Glomerular endothelial cell (primary cell): ENCODE measurements around the gene MOB2. TPM values are rescaled to one million over a fixed set of nuclear protein-coding genes. Genes with fewer than 3 reads are reported as not detected.
"Not testable (repeated sequence)": the region's sequence is repeated elsewhere in the genome, so short reads cannot be mapped to it uniquely, and the experiment has no call there.

Experiments
- DNase-seq: peaks from one replicate; pipeline ENCODE4 v3.0.0-alpha.2; 2011; ENCODE audit warnings: low read depth, low spot score; ENCODE audit errors: extremely low read depth
- total RNA-seq: library from RNA; depleted of rRNA; stranded (reverse); fragments of >200 nt; gene quantifications from 2 replicates; pipeline ENCODE4 v1.2.3, GENCODE V29; 2015

The MOB2 gene
- total RNA-seq, 1 donor from 2014 or later: 34.6 TPM

DNA sequence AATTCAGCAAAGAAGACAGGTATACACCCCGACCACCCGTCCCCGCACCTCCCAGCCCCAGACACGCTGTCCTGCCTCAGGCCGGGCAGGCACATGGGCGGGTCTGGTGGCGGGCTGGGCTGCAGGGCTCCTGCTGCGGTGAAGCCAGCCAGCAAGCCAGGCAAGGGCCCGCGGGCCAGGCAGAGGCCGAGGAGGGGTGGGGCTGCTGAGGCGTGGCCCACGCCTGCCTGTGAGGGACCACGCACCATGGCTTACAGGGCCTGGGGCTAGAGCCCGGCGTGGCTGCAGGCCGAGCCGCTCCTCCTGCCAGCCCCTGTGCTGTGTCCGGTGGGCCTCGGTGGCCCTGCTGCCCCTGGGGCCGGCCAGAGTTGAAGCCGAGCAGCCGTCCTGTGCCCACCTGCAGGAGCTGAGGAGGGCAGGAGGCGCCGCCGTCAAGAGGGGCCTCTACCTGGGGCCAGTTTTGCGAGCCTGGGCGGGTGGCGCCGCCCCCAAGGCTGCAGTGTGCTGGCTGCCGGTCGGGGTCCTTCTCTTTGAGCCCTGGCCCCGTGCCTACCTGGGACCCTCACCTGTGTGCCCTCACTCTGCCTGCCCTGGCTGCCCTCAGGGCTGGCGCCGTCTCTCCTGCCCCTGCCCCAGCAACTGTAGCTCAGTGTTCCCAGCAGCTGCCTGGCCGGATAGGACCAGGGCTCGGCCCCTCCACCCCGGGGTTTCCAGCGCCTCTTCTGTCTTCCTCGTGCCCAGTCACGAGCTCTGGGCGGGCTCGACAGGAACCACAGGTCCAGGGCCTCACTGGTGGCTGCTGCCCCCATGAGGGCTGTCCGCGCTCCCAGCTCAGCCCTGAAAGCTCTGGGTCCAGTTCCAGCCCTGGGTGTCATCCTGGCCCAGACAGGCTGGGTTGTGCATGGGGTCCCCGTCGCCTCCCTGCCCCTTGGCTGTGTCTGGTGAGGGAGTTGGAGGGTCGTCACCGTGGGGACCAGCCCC is 38.4 kb downstream of the MOB2 start:
- no peak for DNase-seq

DNA sequence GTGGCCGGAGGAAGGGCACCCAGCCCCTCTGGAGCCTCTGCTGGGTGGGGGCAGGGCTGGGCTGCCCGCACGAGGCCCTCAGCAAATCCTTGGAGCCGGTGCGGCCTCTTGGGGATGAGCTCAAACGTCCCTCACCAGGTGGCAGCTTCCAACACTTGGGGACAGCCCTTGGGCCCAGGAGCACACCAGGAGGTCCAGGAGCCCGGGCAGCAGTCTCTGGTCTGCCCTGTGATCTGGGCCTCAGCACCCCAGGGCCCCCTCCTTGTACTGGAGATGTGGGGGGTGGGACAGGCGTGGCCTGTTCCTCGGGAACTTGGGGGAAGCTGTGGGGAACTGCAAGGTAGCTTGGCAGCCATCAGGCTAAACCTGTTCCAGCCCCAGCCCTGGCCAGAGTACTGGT is 40.0 kb downstream of the MOB2 start:
- no peak for DNase-seq

DNA sequence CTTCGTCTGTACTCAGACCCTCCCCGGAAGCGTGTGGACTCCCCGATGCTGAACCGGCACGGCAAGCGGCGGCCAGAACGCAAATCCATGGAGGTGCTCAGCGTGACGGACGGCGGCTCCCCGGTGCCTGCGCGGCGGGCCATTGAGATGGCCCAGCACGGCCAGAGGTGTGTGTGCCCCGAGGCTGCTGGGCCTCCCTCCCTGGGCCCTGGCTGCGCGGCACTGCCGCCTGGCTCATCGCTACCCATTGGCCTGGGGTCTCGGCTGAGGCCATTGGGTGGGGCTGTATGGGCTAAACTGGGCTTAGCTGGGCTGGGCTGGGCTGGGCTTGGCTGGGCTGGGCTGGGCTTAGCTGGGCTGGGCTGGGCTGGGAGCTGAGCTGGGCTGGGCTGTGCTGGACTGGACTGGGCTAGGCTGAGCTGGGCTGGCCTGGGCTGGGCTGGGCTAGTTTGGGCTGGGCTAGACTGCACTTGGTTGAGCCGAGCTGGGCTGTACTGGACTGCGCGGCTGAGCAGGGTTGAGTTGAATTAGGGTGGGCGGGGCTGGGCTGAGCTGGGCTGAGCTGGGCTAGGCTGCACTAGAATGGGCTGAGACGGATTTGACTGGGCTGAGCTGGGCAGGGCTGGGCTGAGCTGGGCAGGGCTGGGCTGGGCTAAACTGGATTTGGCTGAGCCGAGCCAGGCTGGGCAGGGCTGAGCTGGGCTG is 40.7 kb downstream of the MOB2 start:
- DNase-seq: no peak

DNA sequence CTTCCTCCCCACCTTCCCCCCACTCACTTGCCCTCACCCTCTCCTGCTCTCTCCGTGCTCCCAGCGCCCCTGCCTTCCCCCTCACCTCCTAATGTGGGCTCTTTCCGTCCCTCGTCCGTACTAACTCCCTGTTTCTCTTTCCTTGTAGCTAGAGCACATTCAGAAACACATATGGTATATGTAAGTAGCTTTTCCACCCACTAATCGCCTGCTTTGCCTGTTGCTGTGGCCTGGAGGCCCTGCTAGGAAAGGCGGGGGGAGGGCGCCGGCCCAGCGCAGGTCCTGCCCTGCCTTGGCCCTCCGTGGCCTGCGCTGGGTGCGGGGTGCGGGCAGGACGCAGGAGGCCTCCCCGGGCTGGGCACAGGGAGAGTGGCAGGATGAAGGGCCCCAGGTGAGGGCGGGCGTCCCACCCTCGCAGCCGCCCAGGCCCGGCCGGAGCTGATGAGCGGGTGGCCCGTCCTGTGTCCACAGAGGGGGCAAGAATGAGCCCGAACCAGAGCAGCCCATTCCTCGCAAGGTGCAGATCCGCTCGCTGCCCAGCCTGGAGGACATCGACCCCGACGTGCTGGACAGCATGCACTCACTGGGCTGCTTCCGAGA is 41.7 kb downstream of the MOB2 start:
- DNase-seq: no peak

DNA sequence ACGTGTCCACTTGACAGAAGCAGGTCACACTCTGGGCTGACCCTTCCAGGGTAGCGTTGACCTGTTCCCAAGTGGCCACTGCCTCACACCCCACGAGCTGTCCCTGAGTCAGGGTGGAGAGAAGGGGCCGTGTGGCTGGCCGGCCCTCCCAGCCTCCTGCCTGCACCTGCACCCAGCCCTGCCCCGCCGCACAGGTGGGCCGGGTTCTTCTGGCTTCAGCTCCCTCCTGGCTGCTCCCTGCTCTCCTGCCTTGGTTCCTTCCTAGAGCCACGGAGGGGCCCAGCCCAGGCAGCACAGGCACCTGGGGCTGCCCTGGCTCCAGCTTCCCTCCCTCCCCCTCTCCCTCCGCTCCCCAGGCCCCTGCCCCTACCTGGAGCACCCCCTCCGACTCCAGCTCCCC is 42.3 kb downstream of the MOB2 start:
- no peak for DNase-seq

DNA sequence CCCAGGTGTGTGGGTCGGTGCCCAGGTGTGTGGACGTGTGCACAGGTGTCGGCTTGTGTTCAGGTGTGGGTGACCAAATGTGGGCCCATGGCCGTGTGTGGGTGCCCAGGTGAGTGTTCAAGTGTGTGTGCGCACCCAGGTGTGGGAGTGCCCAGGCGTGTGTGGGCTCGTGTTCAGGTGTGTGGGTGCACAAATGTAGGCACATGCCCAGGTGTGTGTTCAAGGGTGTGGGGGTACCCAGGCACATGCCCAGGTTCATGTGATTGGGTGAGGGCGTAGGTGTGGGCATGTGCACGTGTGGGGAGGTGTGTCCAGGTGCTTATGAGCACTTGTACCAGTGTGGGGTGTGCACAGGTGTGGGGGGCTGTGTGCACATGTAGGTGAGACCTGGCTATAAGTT is 42.8 kb downstream of the MOB2 start:
- no peak for DNase-seq

DNA sequence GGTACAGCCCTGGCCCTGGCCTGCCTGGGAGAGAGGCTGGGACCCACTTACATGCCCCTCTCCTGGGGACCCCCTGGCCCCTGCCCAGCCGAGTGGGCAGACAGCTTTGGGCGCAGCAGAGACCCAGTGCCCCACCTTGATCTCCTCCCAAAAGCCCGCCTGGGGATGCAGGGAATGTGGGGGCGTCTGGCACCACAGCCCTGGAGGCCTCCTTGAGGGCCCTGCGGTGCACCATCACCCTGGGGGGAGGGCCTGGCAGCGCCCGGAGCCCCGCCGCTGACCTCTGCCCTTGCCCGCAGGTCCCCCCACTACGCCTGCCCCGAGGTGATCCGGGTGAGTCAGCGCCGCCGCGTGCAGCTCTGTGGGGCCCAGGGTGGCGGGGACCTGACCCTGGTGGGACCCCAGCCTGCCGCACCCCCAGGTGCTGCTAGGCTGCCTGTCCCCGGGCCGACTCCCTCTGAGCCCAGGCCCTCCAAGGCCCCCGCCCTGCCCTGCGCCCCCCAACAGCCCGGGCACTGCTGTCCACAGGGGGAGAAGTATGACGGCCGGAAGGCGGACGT is 43.7 kb downstream of the MOB2 start:
- no peak for DNase-seq

DNA sequence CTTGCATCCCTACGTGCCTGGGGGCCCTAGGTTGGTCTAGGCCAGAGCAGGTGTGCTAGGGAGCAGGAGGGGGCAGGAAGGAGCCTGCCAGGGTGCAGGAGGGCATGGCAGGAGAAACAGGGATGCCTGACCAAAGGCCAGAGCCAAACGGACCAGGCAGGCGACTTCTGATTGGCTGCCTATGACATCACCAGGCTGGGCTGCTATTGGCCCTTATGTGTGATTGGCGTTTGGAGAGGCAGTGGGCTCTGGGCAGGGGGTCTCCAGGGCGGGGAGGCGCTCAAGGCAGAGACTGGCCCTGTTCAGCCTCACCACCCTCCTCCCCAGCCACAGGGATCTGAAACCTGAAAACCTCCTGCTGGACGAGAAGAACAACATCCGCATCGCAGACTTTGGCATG is 44.4 kb downstream of the MOB2 start:
- DNase-seq: no peak

DNA sequence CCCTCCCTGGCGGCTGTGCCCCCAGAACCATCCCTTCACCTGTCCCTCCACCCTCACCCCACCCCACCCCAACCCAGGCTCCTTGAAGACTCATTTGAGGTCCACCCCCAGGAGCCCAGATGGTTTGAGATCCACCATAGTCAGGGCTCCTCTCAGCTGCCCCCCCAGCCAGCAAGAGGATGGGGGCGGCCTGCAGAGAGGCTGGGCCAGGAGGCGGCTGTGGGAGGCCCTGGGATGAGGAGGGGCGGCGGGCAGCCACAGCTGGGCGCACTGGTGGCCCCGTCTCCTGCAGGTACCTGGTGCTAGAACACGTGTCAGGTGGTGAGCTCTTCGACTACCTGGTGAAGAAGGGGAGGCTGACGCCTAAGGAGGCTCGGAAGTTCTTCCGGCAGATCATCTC is 46.1 kb downstream of the MOB2 start:
- DNase-seq: no peak

DNA sequence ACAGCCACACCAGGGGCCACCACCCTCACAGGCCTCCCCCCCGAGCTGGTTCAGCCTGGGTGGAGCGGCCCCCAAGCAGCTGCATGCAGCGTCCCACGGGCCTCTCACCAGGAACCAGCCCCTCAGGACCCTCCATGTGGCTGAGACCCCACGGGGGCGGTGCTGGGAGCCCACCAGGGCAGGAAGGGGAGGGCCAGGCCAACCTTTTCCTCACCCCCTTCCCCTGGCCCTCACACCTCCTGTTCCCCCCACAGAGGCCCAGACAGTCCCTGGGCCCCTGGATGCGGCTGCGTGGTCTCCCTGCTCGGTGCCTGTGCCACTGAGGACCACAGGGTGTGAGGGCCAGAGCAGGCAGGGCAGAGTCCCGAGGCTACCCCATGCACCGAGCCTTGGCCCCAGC is 46.5 kb downstream of the MOB2 start:
- no peak for DNase-seq

DNA sequence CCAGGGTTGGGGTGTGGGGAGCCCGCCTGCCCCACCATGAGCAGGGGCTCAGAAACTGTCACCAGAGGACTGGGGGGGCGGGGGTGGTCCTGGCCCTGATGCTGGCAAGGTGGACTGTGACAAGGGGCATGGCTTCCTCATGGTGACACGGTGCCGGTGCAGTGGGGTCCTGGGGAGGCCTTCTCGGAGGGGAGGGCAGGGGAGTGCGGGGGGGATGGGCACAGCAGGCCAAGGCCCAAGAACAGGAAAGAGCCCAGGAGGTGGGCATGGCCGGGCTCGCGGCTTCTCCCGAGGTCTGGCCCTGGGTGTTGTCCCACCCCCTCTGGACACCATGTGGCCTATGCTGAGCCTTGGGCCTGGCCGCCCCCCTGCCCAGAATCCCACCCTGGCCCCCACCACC is 47.2 kb downstream of the MOB2 start:
- DNase-seq: no peak

DNA sequence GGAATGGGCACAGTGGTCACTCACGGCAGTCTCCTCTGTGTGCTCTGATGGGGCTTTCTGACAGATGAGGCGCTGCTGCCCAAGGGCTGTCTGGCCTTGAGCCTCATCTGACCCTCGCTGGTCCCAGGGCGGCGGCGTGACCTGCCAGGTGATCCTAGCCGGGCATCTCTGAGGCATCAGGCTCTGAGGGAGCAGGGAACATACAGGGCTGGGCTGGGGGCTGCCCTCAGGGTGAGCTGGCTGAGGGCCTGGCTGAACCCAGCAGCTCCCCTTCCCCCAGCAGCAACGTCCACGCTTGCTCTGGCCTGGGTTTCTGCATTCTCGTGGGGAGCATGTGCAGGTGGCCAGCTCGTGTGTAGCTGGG is 47.6 kb downstream of the MOB2 start:
- no peak for DNase-seq

DNA sequence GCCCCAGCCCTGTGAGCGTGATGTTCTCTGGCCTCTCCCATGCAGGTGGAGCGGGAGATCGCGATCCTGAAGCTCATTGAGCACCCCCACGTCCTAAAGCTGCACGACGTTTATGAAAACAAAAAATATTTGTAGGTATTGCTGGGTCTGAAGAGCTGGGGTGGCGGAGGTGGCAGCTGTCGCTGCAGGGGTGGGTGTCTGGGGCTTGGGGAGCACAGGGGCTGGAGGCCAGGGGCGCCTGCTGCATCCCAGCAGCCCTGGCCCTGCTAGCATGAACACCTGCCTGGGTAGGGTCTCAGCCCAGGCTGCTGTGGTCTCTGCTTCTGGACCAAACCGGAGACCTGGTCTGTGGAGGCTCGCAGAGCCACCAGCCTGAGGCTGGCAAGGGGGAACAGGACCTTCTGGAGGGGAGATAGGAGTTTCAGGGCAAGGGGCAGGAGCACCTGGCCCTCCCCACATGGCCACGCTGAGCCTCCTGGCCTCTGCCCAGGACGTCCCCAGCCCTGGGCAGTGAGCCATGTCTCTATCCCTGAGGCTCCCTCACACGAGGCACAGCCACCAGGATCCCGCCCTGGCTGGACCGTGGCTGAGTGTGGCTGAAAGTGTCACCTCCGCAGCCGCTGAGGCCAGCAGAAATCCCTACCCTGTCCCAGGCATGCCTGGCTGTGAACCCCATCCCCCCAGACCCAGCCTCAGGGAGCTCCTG is 48.2 kb downstream of the MOB2 start:
- no peak for DNase-seq

DNA sequence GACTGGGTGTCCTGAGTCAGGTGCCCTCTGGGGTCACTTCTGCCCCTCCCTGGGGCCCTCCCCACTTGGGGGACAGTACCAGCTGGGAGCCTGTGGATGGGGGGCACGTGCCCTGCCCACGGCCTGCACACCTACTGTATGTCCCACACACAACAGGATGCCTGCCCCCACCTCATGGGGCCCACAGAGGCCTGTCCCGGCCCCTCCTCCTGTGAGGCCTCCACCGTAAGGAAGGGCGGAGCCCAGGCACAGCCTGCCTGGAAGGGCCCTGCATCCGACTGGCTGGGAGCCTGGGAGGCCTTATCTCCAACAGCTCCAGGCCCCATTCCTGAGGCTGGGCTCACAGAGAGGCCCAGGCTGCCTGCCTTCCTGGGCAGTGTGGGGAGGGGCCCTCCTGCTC is 49.1 kb downstream of the MOB2 start:
- DNase-seq: no peak

DNA sequence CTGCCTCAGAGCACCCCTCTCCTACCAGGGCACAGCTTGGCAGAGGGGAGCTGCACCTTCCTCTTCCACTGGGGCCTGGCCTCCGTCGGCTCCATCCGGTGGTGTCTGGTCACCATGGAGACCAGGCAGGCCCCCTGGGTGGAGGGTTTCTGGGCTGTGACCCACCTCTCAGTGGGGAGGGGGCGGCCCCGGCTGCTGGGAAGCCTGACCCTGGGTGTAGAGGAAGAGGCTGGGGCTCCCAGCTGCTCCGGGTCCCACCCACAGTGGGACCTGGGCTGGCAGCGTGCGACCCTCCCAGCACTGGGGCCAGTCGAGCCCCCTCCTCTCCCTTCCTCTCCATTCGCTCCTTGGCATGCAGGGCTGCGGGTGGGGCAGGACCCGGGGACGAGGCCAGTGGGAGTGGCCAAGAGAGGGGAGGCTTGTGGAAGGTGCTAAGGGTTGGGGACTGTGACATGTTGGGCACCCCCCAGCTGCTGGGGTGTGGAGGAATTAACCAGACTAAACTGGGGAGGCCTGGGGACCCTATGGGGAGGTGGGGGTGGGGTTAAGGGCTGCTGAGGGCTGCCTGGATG is 50.0 kb downstream of the MOB2 start:
- no peak for DNase-seq

DNA sequence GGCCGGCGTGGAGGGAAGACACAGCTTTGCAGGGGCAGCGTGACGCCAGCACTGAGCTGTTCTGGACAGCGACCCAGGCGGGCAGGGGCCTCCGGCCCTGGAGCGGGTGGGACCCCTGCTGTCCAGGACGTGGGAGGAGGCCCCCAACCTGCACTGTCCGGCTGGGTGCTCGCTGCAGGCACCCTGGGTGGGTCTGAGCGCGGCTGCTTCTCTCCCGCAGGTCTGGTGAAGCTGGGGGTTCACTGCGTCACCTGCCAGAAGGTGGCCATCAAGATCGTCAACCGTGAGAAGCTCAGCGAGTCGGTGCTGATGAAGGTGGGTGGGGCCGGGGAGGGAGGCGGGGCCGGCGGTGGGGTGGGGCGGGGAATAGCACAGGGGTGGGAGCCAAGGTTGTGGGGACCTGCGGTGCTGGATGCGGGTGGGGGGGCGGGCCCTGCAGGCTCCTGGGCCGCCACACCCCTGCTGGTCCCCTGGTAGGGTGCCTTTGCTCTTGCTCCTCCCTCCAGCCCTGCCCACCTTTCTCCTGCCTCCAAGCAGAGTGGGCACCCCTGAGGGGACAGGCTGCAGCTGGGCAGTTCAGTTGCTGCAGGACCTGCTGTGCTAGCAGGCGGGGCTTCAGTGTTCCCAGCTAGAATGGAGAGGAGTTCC is 50.6 kb downstream of the MOB2 start:
- no peak for DNase-seq

DNA sequence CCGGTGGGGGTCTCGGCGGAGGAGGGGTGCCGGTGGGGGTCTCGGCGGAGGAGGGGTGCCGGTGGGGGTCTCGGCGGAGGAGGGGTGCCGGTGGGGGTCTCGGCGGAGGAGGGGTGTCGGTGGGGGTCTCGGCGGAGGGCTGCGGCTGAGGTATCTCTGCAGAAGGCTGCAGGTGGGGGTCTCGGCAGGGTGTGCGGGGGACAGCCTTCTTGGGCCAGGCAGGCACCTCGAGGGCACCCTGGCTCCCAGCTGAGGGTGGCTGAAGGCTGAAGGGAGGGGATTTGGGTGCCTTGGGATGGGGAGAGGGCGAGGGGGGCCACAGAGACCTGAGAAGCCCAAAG is 51.1 kb downstream of the MOB2 start:
- DNase-seq: not testable (repeated sequence)

DNA sequence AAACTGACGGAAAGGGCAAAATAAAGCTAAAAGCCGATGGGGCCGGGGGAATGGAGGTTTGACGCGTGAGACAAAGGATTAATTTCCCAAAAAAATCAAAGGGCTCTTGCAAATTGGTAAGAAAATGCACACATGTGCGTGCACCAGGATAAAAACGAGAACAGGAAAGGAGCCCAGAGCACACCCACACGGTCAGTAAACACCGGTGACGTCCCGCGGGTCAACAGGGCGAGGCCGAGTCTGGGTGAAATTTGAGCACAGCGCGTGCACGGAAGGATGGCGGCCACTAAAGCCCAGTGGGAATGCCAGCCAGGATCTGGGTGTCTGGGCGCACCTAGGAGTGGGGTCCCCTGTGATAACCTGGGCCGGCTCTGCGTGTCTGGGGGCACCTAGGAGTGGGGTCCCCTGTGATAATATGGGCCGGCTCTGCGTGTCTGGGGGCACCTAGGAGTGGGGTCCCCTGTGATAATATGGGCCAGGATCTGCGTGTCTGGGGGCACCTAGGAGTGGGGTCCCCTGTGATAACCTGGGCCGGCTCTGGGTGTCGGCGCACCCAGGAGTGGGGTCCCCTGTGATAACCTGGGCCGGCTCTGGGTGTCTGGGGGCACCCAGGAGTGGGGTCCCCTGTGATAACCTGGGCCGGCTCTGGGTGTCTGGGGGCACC is 52.5 kb downstream of the MOB2 start:
- DNase-seq: no peak

DNA sequence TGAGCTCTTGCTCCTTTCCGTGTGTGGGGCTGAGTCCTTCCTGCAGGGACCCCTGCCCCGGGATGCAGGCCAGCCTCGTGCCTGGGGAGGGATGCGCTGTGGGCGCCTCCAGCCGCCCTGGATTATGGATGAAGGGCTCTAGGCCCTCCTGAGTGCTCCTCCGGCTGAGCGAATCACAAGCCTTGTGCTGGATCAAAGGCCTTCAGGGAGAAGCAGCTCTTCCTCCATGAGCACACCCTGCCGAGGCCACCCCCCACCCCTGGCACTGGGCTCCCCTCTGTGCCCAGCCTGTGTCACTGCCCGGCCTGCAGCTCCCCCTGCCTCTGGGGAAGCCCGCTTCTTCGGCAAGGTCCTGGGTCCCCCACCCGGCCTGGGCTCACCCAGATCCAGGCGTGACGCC is 53.0 kb downstream of the MOB2 start:
- no peak for DNase-seq
